ENCODE results near the gene STXBP2. TPM values are rescaled to one million over a fixed set of nuclear protein-coding genes. Genes with fewer than 3 reads are reported as not detected.

The STXBP2 gene
- polyA plus RNA-seq, 4 donors = 95.2 to 271 (median 181) TPM

- peaks cover 25 to 89% (median 25%) of the 10 kb centered on the region in 3 donors for H3K36me3 ChIP-seq (ENCODE audit: control insufficient read depth in 3 of 3, insufficient read depth in 2 of 3, low read depth in 1 of 3, low read length in 3 of 3)
- DNase-seq (peak; percentile 42 to 94), FAIRE-seq (no peak)
- peaks cover 0 to 8% (median 3%) of the 10 kb centered on the region in 3 donors for H3K4me1 ChIP-seq (ENCODE audit: control insufficient read depth in 3 of 3, insufficient read depth in 2 of 3, low read depth in 1 of 3, low read length in 2 of 3)
- H3K27me3 ChIP-seq (ENCODE audit: control insufficient read depth in 3 of 3, insufficient read depth in 3 of 3, low read length in 3 of 3) = no peaks in the 10 kb centered on the region
- no peak overlapping the region for H3K4me3 ChIP-seq (ENCODE audit: low read depth in 1 of 3, low read length in 3 of 3)
- 14 to 64% (median 38%) methylated on average over 19 to 21 of the region's 21 CpGs for WGBS, 3 donors
- H3K27ac ChIP-seq (ENCODE audit: low read depth in 1 of 3, low read length in 2 of 3) = peak overlapping the region in 2 of 3 donors; percentile 76 to 85
- H3K9me3 ChIP-seq (ENCODE audit: control insufficient read depth in 2 of 2, insufficient read depth in 1 of 2, low read depth in 1 of 2, low read length in 1 of 2) = no peaks in the 10 kb centered on the region
Measured at GRCh38 chr19:7618771-7619510, 18.0 kb upstream of the STXBP2 start.

GRCh38 chr19:7619671-7620441 lies 17.1 kb upstream of the STXBP2 start:
- no peak for DNase-seq
- no peak for FAIRE-seq
- no peaks in the 10 kb centered on the region for H3K9me3 ChIP-seq (ENCODE audit: control insufficient read depth in 2 of 2, insufficient read depth in 1 of 2, low read depth in 1 of 2, low read length in 1 of 2)
- peaks cover 0 to 8% (median 3%) of the 10 kb centered on the region in 3 donors for H3K4me1 ChIP-seq (ENCODE audit: control insufficient read depth in 3 of 3, insufficient read depth in 2 of 3, low read depth in 1 of 3, low read length in 2 of 3)
- 68 to 87% (median 79%) methylated on average over 39 to 48 of the region's 48 CpGs for WGBS, 3 donors
- no peak overlapping the region for H3K4me3 ChIP-seq (ENCODE audit: low read depth in 1 of 3, low read length in 3 of 3)
- H3K36me3 ChIP-seq (ENCODE audit: control insufficient read depth in 3 of 3, insufficient read depth in 2 of 3, low read depth in 1 of 3, low read length in 3 of 3) = peaks cover 25 to 92% (median 30%) of the 10 kb centered on the region in 3 donors
- peak overlapping the region in 2 of 3 donors; percentile 56 to 76 for H3K27ac ChIP-seq (ENCODE audit: low read depth in 1 of 3, low read length in 2 of 3)
- H3K27me3 ChIP-seq (ENCODE audit: control insufficient read depth in 3 of 3, insufficient read depth in 3 of 3, low read length in 3 of 3) = no peaks in the 10 kb centered on the region

GRCh38 chr19:7620442-7621412 lies 16.2 kb upstream of the STXBP2 start:
- DNase-seq = no peak
- H3K4me3 ChIP-seq (ENCODE audit: low read depth in 1 of 3, low read length in 3 of 3) = no peak overlapping the region
- H3K36me3 ChIP-seq (ENCODE audit: control insufficient read depth in 3 of 3, insufficient read depth in 2 of 3, low read depth in 1 of 3, low read length in 3 of 3) = peaks cover 25 to 95% (median 25%) of the 10 kb centered on the region in 3 donors
- no peaks in the 10 kb centered on the region for H3K27me3 ChIP-seq (ENCODE audit: control insufficient read depth in 3 of 3, insufficient read depth in 3 of 3, low read length in 3 of 3)
- H3K9me3 ChIP-seq (ENCODE audit: control insufficient read depth in 2 of 2, insufficient read depth in 1 of 2, low read depth in 1 of 2, low read length in 1 of 2) = no peaks in the 10 kb centered on the region
- no peak overlapping the region for H3K27ac ChIP-seq (ENCODE audit: low read depth in 1 of 3, low read length in 2 of 3)
- WGBS, 3 donors = 94% methylated on average over 51 to 57 of the region's 57 CpGs
- FAIRE-seq = no peak
- peaks cover 0 to 8% (median 3%) of the 10 kb centered on the region in 3 donors for H3K4me1 ChIP-seq (ENCODE audit: control insufficient read depth in 3 of 3, insufficient read depth in 2 of 3, low read depth in 1 of 3, low read length in 2 of 3)

GRCh38 chr19:7622933-7623685 lies 13.8 kb upstream of the STXBP2 start:
- DNase-seq = no peak
- Histone ChIP-seq H3K27ac (ENCODE audit: low read depth in 1 of 3, low read length in 2 of 3) (no peak overlapping the region), H3K27me3 (ENCODE audit: control insufficient read depth in 3 of 3, insufficient read depth in 3 of 3, low read length in 3 of 3) (no peaks in the 10 kb centered on the region), H3K4me1 (ENCODE audit: control insufficient read depth in 3 of 3, insufficient read depth in 2 of 3, low read depth in 1 of 3, low read length in 2 of 3) (peaks cover 0 to 8% (median 3%) of the 10 kb centered on the region in 3 donors), H3K4me3 (ENCODE audit: low read depth in 1 of 3, low read length in 3 of 3) (no peak overlapping the region), H3K36me3 (ENCODE audit: control insufficient read depth in 3 of 3, insufficient read depth in 2 of 3, low read depth in 1 of 3, low read length in 3 of 3) (peaks cover 18 to 98% (median 19%) of the 10 kb centered on the region in 3 donors), H3K9me3 (ENCODE audit: control insufficient read depth in 2 of 2, insufficient read depth in 1 of 2, low read depth in 1 of 2, low read length in 1 of 2) (no peaks in the 10 kb centered on the region)
- FAIRE-seq = no peak
- 79 to 88% (median 87%) methylated on average over 16 of the region's 16 CpGs for WGBS, 3 donors

- 93 to 94% (median 94%) methylated on average over 39 of the region's 39 CpGs for WGBS, 3 donors
- DNase-seq (no peak), FAIRE-seq (no peak)
- Histone ChIP-seq H3K36me3 (ENCODE audit: control insufficient read depth in 3 of 3, insufficient read depth in 2 of 3, low read depth in 1 of 3, low read length in 3 of 3) (peaks cover 18 to 91% (median 19%) of the 10 kb centered on the region in 3 donors), H3K27me3 (ENCODE audit: control insufficient read depth in 3 of 3, insufficient read depth in 3 of 3, low read length in 3 of 3) (no peaks in the 10 kb centered on the region), H3K4me3 (ENCODE audit: low read depth in 1 of 3, low read length in 3 of 3) (no peak overlapping the region), H3K4me1 (ENCODE audit: control insufficient read depth in 3 of 3, insufficient read depth in 2 of 3, low read depth in 1 of 3, low read length in 2 of 3) (peaks cover 3 to 9% (median 8%) of the 10 kb centered on the region in 3 donors), H3K27ac (ENCODE audit: low read depth in 1 of 3, low read length in 2 of 3) (no peak overlapping the region), H3K9me3 (ENCODE audit: control insufficient read depth in 2 of 2, insufficient read depth in 1 of 2, low read depth in 1 of 2, low read length in 1 of 2) (no peaks in the 10 kb centered on the region)
Measured at GRCh38 chr19:7623725-7624603, 12.9 kb upstream of the STXBP2 start.

GRCh38 chr19:7624810-7625209 lies 12.1 kb upstream of the STXBP2 start:
- Histone ChIP-seq H3K4me3 (ENCODE audit: low read depth in 1 of 3, low read length in 3 of 3) (no peak overlapping the region), H3K27me3 (ENCODE audit: control insufficient read depth in 3 of 3, insufficient read depth in 3 of 3, low read length in 3 of 3) (no peaks in the 10 kb centered on the region), H3K9me3 (ENCODE audit: control insufficient read depth in 2 of 2, insufficient read depth in 1 of 2, low read depth in 1 of 2, low read length in 1 of 2) (no peaks in the 10 kb centered on the region), H3K27ac (ENCODE audit: low read depth in 1 of 3, low read length in 2 of 3) (no peak overlapping the region), H3K4me1 (ENCODE audit: control insufficient read depth in 3 of 3, insufficient read depth in 2 of 3, low read depth in 1 of 3, low read length in 2 of 3) (peaks cover 3 to 6% (median 4%) of the 10 kb centered on the region in 3 donors), H3K36me3 (ENCODE audit: control insufficient read depth in 3 of 3, insufficient read depth in 2 of 3, low read depth in 1 of 3, low read length in 3 of 3) (peaks cover 17 to 83% (median 18%) of the 10 kb centered on the region in 3 donors)
- WGBS, 3 donors = 94 to 95% (median 94%) methylated on average over 15 to 17 of the region's 17 CpGs
- FAIRE-seq (no peak), DNase-seq (no peak)

- Histone ChIP-seq H3K27me3 (ENCODE audit: control insufficient read depth in 3 of 3, insufficient read depth in 3 of 3, low read length in 3 of 3) (no peaks in the 10 kb centered on the region), H3K4me3 (ENCODE audit: low read depth in 1 of 3, low read length in 3 of 3) (no peak overlapping the region), H3K36me3 (ENCODE audit: control insufficient read depth in 3 of 3, insufficient read depth in 2 of 3, low read depth in 1 of 3, low read length in 3 of 3) (peaks cover 13 to 74% (median 15%) of the 10 kb centered on the region in 3 donors), H3K4me1 (ENCODE audit: control insufficient read depth in 3 of 3, insufficient read depth in 2 of 3, low read depth in 1 of 3, low read length in 2 of 3) (peaks cover 3 to 10% (median 6%) of the 10 kb centered on the region in 3 donors), H3K27ac (ENCODE audit: low read depth in 1 of 3, low read length in 2 of 3) (no peak overlapping the region), H3K9me3 (ENCODE audit: control insufficient read depth in 2 of 2, insufficient read depth in 1 of 2, low read depth in 1 of 2, low read length in 1 of 2) (no peaks in the 10 kb centered on the region)
- DNase-seq (no peak), FAIRE-seq (no peak)
- 96 to 97% (median 96%) methylated on average over 33 to 34 of the region's 34 CpGs for WGBS, 3 donors
Measured at GRCh38 chr19:7625763-7626372, 11.0 kb upstream of the STXBP2 start.
